ENCODE data around the gene CNOT11. TPM values are rescaled to one million over a fixed set of nuclear protein-coding genes. Genes with fewer than 3 reads are reported as not detected.

Gene CNOT11
- total and polyA plus RNA-seq, 2 of the 8 experiments (the other 6 are each of a cell fraction or from before 2014, with no cell fraction given), result 41.5 to 54.6 TPM

DNA sequence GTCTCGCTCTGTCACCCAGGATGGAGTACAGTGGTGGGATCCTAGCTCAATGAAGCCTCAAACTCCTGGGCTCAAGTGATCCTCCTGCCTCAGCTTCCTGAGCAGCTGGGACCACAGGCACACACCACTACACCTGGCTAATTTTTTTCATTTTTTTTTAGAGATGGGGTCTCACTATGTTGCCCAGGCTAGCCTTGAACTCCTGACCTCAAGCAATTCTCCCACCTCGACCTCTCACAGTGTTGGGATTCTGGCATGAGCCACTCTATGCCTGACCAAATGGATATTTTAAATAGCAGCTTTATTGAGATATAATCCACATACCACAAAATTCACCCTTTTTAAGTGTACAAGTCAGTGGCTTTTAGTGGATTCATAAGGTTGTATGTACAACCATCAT, 44.7 kb downstream of the CNOT11 start (continued):
- TF ChIP-seq, protein P1, sequence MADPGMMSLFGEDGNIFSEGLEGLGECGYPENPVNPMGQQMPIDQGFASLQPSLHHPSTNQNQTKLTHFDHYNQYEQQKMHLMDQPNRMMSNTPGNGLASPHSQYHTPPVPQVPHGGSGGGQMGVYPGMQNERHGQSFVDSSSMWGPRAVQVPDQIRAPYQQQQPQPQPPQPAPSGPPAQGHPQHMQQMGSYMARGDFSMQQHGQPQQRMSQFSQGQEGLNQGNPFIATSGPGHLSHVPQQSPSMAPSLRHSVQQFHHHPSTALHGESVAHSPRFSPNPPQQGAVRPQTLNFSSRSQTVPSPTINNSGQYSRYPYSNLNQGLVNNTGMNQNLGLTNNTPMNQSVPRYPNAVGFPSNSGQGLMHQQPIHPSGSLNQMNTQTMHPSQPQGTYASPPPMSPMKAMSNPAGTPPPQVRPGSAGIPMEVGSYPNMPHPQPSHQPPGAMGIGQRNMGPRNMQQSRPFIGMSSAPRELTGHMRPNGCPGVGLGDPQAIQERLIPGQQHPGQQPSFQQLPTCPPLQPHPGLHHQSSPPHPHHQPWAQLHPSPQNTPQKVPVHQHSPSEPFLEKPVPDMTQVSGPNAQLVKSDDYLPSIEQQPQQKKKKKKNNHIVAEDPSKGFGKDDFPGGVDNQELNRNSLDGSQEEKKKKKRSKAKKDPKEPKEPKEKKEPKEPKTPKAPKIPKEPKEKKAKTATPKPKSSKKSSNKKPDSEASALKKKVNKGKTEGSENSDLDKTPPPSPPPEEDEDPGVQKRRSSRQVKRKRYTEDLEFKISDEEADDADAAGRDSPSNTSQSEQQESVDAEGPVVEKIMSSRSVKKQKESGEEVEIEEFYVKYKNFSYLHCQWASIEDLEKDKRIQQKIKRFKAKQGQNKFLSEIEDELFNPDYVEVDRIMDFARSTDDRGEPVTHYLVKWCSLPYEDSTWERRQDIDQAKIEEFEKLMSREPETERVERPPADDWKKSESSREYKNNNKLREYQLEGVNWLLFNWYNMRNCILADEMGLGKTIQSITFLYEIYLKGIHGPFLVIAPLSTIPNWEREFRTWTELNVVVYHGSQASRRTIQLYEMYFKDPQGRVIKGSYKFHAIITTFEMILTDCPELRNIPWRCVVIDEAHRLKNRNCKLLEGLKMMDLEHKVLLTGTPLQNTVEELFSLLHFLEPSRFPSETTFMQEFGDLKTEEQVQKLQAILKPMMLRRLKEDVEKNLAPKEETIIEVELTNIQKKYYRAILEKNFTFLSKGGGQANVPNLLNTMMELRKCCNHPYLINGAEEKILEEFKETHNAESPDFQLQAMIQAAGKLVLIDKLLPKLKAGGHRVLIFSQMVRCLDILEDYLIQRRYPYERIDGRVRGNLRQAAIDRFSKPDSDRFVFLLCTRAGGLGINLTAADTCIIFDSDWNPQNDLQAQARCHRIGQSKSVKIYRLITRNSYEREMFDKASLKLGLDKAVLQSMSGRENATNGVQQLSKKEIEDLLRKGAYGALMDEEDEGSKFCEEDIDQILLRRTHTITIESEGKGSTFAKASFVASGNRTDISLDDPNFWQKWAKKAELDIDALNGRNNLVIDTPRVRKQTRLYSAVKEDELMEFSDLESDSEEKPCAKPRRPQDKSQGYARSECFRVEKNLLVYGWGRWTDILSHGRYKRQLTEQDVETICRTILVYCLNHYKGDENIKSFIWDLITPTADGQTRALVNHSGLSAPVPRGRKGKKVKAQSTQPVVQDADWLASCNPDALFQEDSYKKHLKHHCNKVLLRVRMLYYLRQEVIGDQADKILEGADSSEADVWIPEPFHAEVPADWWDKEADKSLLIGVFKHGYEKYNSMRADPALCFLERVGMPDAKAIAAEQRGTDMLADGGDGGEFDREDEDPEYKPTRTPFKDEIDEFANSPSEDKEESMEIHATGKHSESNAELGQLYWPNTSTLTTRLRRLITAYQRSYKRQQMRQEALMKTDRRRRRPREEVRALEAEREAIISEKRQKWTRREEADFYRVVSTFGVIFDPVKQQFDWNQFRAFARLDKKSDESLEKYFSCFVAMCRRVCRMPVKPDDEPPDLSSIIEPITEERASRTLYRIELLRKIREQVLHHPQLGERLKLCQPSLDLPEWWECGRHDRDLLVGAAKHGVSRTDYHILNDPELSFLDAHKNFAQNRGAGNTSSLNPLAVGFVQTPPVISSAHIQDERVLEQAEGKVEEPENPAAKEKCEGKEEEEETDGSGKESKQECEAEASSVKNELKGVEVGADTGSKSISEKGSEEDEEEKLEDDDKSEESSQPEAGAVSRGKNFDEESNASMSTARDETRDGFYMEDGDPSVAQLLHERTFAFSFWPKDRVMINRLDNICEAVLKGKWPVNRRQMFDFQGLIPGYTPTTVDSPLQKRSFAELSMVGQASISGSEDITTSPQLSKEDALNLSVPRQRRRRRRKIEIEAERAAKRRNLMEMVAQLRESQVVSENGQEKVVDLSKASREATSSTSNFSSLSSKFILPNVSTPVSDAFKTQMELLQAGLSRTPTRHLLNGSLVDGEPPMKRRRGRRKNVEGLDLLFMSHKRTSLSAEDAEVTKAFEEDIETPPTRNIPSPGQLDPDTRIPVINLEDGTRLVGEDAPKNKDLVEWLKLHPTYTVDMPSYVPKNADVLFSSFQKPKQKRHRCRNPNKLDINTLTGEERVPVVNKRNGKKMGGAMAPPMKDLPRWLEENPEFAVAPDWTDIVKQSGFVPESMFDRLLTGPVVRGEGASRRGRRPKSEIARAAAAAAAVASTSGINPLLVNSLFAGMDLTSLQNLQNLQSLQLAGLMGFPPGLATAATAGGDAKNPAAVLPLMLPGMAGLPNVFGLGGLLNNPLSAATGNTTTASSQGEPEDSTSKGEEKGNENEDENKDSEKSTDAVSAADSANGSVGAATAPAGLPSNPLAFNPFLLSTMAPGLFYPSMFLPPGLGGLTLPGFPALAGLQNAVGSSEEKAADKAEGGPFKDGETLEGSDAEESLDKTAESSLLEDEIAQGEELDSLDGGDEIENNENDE (IDR thresholded peaks at IDR 0.05; ENCODE audit: insufficient replicate concordance, low read length), result no peak
